Loucy (cell line): ENCODE measurements around the gene GPHN.

ENCODE experiments used
- EZH2phosphoT487 ChIP-seq: fragments of 200-600 bp; IDR thresholded peaks from 2 replicates; pipeline ENCODE4 v1.6.1; 2018; ENCODE audit warnings: antibody characterized with exemption, mild to moderate bottlenecking, moderate library complexity, borderline replicate concordance
- TF ChIP-seq, protein P1 (sequence below): fragments of 200-600 bp; sonication (generic); conservative IDR thresholded peaks from 2 replicates; pipeline ENCODE4 v1.5.1; 2014; ENCODE audit warnings: mild to moderate bottlenecking, antibody characterized with exemption, low read length

DNA sequence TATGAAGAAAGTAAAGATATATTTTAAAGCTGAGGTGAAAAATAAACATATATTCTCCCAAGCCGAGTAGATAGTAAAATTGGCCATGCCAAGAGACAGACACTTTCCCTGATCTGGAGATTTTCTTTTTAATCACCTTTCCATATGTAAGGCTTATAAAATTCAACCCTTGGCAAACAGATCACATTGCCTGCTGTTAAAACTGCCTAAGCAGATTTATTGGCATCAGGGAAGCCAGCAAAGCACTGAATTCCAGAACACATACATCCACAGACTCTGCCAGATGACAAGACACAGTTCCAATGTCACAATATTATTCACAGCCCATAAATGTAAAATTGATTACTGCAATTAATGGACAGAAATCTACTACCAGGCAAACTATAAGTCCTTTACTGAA is 603.1 kb downstream of the GPHN start:
- TF ChIP-seq, protein P1, sequence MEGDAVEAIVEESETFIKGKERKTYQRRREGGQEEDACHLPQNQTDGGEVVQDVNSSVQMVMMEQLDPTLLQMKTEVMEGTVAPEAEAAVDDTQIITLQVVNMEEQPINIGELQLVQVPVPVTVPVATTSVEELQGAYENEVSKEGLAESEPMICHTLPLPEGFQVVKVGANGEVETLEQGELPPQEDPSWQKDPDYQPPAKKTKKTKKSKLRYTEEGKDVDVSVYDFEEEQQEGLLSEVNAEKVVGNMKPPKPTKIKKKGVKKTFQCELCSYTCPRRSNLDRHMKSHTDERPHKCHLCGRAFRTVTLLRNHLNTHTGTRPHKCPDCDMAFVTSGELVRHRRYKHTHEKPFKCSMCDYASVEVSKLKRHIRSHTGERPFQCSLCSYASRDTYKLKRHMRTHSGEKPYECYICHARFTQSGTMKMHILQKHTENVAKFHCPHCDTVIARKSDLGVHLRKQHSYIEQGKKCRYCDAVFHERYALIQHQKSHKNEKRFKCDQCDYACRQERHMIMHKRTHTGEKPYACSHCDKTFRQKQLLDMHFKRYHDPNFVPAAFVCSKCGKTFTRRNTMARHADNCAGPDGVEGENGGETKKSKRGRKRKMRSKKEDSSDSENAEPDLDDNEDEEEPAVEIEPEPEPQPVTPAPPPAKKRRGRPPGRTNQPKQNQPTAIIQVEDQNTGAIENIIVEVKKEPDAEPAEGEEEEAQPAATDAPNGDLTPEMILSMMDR = no peak
- TF ChIP-seq EZH2phosphoT487 = no peak
